Measurements from ENCODE around the gene TENM3. TPM values are rescaled to one million over a fixed set of nuclear protein-coding genes. Genes with fewer than 3 reads are reported as not detected.
A peak's percentile ranks its signal among the peaks of the same experiment; 100 is the strongest.

TENM3 gene
- total RNA-seq, 1 donor from 2014 or later, result 28.1 TPM

GRCh38 chr4:182411391-182411790, 168.2 kb downstream of the TENM3 start:
- no peak for DNase-seq

- no peak for DNase-seq
These were observed 170.3 kb downstream of the TENM3 start for GRCh38 chr4:182413550-182413949.

- no peak for DNase-seq
These were observed 171.9 kb downstream of the TENM3 start for GRCh38 chr4:182415116-182415515.

GRCh38 chr4:182416067-182416466, 172.9 kb downstream of the TENM3 start:
- no peak for DNase-seq

GRCh38 chr4:182418054-182418734, 175.0 kb downstream of the TENM3 start:
- DNase-seq, result no peak

GRCh38 chr4:182420189-182420588, 177.0 kb downstream of the TENM3 start:
- DNase-seq, result no peak

- no peak for DNase-seq
These were observed 178.6 kb downstream of the TENM3 start for GRCh38 chr4:182421753-182422152.

- DNase-seq, result no peak
These were observed 182.1 kb downstream of the TENM3 start for GRCh38 chr4:182425302-182425701.

GRCh38 chr4:182426901-182427300, 183.7 kb downstream of the TENM3 start:
- DNase-seq, result no peak

GRCh38 chr4:182427554-182427953, 184.4 kb downstream of the TENM3 start:
- DNase-seq, result no peak

- no peak for DNase-seq
These were observed 186.7 kb downstream of the TENM3 start for GRCh38 chr4:182429896-182430295.

GRCh38 chr4:182432819-182433218, 189.6 kb downstream of the TENM3 start:
- DNase-seq, result no peak

GRCh38 chr4:182434720-182435119, 191.5 kb downstream of the TENM3 start:
- DNase-seq, result no peak

GRCh38 chr4:182435401-182435800, 192.2 kb downstream of the TENM3 start:
- DNase-seq, result no peak

GRCh38 chr4:182443070-182443469, 199.9 kb downstream of the TENM3 start:
- no peak for DNase-seq

- peak; percentile 10 for DNase-seq
These were observed 204.6 kb downstream of the TENM3 start for GRCh38 chr4:182447767-182448280.

GRCh38 chr4:182448281-182449151, 205.3 kb downstream of the TENM3 start:
- DNase-seq, result peak; percentile 90

GRCh38 chr4:182449186-182449929, 206.2 kb downstream of the TENM3 start:
- peak; percentile 7 for DNase-seq

GRCh38 chr4:182449930-182450439, 206.8 kb downstream of the TENM3 start:
- DNase-seq, result peak; percentile 7

GRCh38 chr4:182451441-182451840, 208.2 kb downstream of the TENM3 start:
- no peak for DNase-seq

- DNase-seq, result no peak
These were observed 210.6 kb downstream of the TENM3 start for GRCh38 chr4:182453830-182454229.

GRCh38 chr4:182454440-182455013, 211.3 kb downstream of the TENM3 start:
- DNase-seq, result no peak

Measured in dermis blood vessel endothelial cell (primary cell).